ENCODE results near the gene GPR146. TPM values are rescaled to one million over a fixed set of nuclear protein-coding genes. Genes with fewer than 3 reads are reported as not detected.

Gene GPR146
- total RNA-seq, 4 donors from 2014 or later = 12.5 to 30.8 (median 25.5) TPM

- intact Hi-C loops (cut with DNase I) = no loop called here
- no peaks in the 10 kb centered on the region for H3K9me3 ChIP-seq
- no peaks in the 10 kb centered on the region for H3K27me3 ChIP-seq
- no peak overlapping the region for H3K4me3 ChIP-seq
- no peak for DNase-seq (ENCODE audit: extremely low spot score)
- TF ChIP-seq CTCF (IDR thresholded peaks at IDR 0.05) (no peak), POLR2A (IDR thresholded peaks at IDR 0.05; ENCODE audit: low read depth) (no peak), EP300 (IDR thresholded peaks at IDR 0.05) (no peak), POLR2AphosphoS5 (IDR thresholded peaks at IDR 0.05) (no peak)
- peak overlapping the region; percentile 8 to 96 (median 94) for H3K27ac ChIP-seq (replicated peaks in 1 of 4)
- no peaks in the 10 kb centered on the region for H3K36me3 ChIP-seq
- WGBS = 92% methylated on average over 5 of the region's 7 CpGs
- H3K4me1 ChIP-seq = peaks cover 53 to 70% (median 66%) of the 10 kb centered on the region in 4 donors
Observed at GRCh38 chr7:1042492-1042833, 1.9 kb upstream of the GPR146 start.

- H3K9me3 ChIP-seq = no peaks in the 10 kb centered on the region
- peak overlapping the region; percentile 92 to 96 (median 94) for H3K27ac ChIP-seq (replicated peaks in 1 of 4)
- intact Hi-C loops (cut with DNase I) = no loop called here
- H3K4me3 ChIP-seq = peak overlapping the region; percentile 74 to 79 (median 76)
- H3K4me1 ChIP-seq = peaks cover 58 to 82% (median 78%) of the 10 kb centered on the region in 4 donors
- DNase-seq (ENCODE audit: extremely low spot score) = no peak
- TF ChIP-seq POLR2A (IDR thresholded peaks at IDR 0.05; ENCODE audit: low read depth) (no peak), EP300 (IDR thresholded peaks at IDR 0.05) (no peak), POLR2AphosphoS5 (IDR thresholded peaks at IDR 0.05) (no peak), CTCF (IDR thresholded peaks at IDR 0.05) (no peak)
- no peaks in the 10 kb centered on the region for H3K27me3 ChIP-seq
- H3K36me3 ChIP-seq = no peaks in the 10 kb centered on the region
- 48% methylated on average over 18 of the region's 18 CpGs for WGBS
Observed at GRCh38 chr7:1043552-1044188, 676 bp upstream of the GPR146 start.

- Histone ChIP-seq H3K27me3 (no peaks in the 10 kb centered on the region), H3K9me3 (no peaks in the 10 kb centered on the region), H3K4me1 (peaks cover 75 to 92% (median 90%) of the 10 kb centered on the region in 4 donors), H3K27ac (replicated peaks in 1 of 4) (peak overlapping the region; percentile 92 to 96 (median 94)), H3K4me3 (peak overlapping the region; percentile 74 to 79 (median 76)), H3K36me3 (no peaks in the 10 kb centered on the region)
- no peak for DNase-seq (ENCODE audit: extremely low spot score)
- TF ChIP-seq POLR2AphosphoS5 (IDR thresholded peaks at IDR 0.05) (no peak), EP300 (IDR thresholded peaks at IDR 0.05) (no peak), POLR2A (IDR thresholded peaks at IDR 0.05; ENCODE audit: low read depth) (no peak), CTCF (IDR thresholded peaks at IDR 0.05) (no peak)
- intact Hi-C loops (cut with DNase I) = no loop called here
- WGBS = 79% methylated on average over 21 of the region's 21 CpGs
Observed at GRCh38 chr7:1045069-1046063, 1.0 kb downstream of the GPR146 start.

- Histone ChIP-seq H3K9me3 (no peaks in the 10 kb centered on the region), H3K27ac (replicated peaks in 1 of 4) (peak overlapping the region in 1 of 4 donors; percentile 1), H3K4me1 (peaks cover 79 to 92% (median 90%) of the 10 kb centered on the region in 4 donors), H3K36me3 (no peaks in the 10 kb centered on the region), H3K4me3 (no peak overlapping the region), H3K27me3 (no peaks in the 10 kb centered on the region)
- no peak for DNase-seq (ENCODE audit: extremely low spot score)
- intact Hi-C loops (cut with DNase I) = no loop called here
- WGBS = 82% methylated on average over 15 of the region's 15 CpGs
- TF ChIP-seq EP300 (IDR thresholded peaks at IDR 0.05) (no peak), POLR2AphosphoS5 (IDR thresholded peaks at IDR 0.05) (no peak), CTCF (IDR thresholded peaks at IDR 0.05) (no peak), POLR2A (IDR thresholded peaks at IDR 0.05; ENCODE audit: low read depth) (no peak)
Observed at GRCh38 chr7:1046722-1047679, 2.7 kb downstream of the GPR146 start.

Data from esophagus muscularis mucosa (tissue), 4 donors.